C1 segment of cervical spinal cord (tissue), 14 donors: ENCODE data around the gene ZFYVE1.
"Not testable (repeated sequence)": the region's sequence is repeated elsewhere in the genome, so short reads cannot be mapped to it uniquely, and the experiment has no call there.

Source experiments
- DNase-seq, 14 donors: peaks; one replicate each; lab custom pipeline; 2025; lab: John Stamatoyannopoulos, UW

Gene ZFYVE1

GRCh38 chr14:73003681-73004080 lies 23.2 kb downstream of the ZFYVE1 start:
- no peak for DNase-seq

- DNase-seq: no peak
These were observed 26.8 kb downstream of the ZFYVE1 start for GRCh38 chr14:73000073-73000472.

GRCh38 chr14:72999316-72999715 lies 27.6 kb downstream of the ZFYVE1 start:
- DNase-seq: no peak

- no peak for DNase-seq
These were observed 28.5 kb downstream of the ZFYVE1 start for GRCh38 chr14:72998252-72998903.

- DNase-seq: no peak
These were observed 30.0 kb downstream of the ZFYVE1 start for GRCh38 chr14:72996916-72997315.

GRCh38 chr14:72990171-72990570 lies 36.7 kb downstream of the ZFYVE1 start:
- no peak for DNase-seq

- DNase-seq: no peak
These were observed 40.0 kb downstream of the ZFYVE1 start for GRCh38 chr14:72986857-72987256.

GRCh38 chr14:72986214-72986613 lies 40.7 kb downstream of the ZFYVE1 start:
- DNase-seq: no peak

GRCh38 chr14:72982146-72982708 lies 44.7 kb downstream of the ZFYVE1 start:
- DNase-seq: no peak

- no peak for DNase-seq
These were observed 46.0 kb downstream of the ZFYVE1 start for GRCh38 chr14:72980863-72981262.

- peak in 1 of 14 donors; percentile 21 for DNase-seq
These were observed 48.0 kb downstream of the ZFYVE1 start for GRCh38 chr14:72978856-72979255.

GRCh38 chr14:72975770-72976169 lies 51.1 kb downstream of the ZFYVE1 start:
- no peak for DNase-seq

GRCh38 chr14:72974661-72975060 lies 52.2 kb downstream of the ZFYVE1 start:
- no peak for DNase-seq

- no peak for DNase-seq
These were observed 56.0 kb downstream of the ZFYVE1 start for GRCh38 chr14:72970824-72971434.

GRCh38 chr14:72970058-72970630 lies 56.8 kb downstream of the ZFYVE1 start:
- peak in 6 of 14 donors; percentile 4 to 36 (median 12) for DNase-seq

GRCh38 chr14:72968316-72968715 lies 58.6 kb downstream of the ZFYVE1 start:
- no peak for DNase-seq

GRCh38 chr14:72966038-72966437 lies 60.9 kb downstream of the ZFYVE1 start:
- DNase-seq: no peak

- DNase-seq: no peak
These were observed 61.7 kb downstream of the ZFYVE1 start for GRCh38 chr14:72965249-72965648.

- no peak for DNase-seq
These were observed 64.0 kb downstream of the ZFYVE1 start for GRCh38 chr14:72962829-72963312.

- DNase-seq: not testable (repeated sequence)
These were observed 64.6 kb downstream of the ZFYVE1 start for GRCh38 chr14:72962336-72962754.

GRCh38 chr14:72961579-72962335 lies 65.1 kb downstream of the ZFYVE1 start:
- no peak for DNase-seq

GRCh38 chr14:72961016-72961415 lies 65.9 kb downstream of the ZFYVE1 start:
- not testable (repeated sequence) for DNase-seq
